SU-DHL-6 (cell line): ENCODE data around the gene CCDC102A.

Experiments
- H2AFZ ChIP-seq: fragments of 200-600 bp; sonication (generic); 2 replicates; pipeline ENCODE4 v1.6.1; 2014; ENCODE audit warnings: low read depth, mild to moderate bottlenecking, moderate library complexity, mixed read lengths, antibody characterized with exemption, low read length; ENCODE audit not compliant: severe bottlenecking
- H3F3A ChIP-seq: fragments of 200-600 bp; shearing (Covaris generic); 2 replicates; pipeline ENCODE4 v1.6.0; 2016; ENCODE audit warnings: antibody characterized with exemption, mild to moderate bottlenecking; ENCODE audit not compliant: insufficient read depth
- H3K27ac ChIP-seq: fragments of 200-600 bp; sonication (generic); 2 replicates; pipeline ENCODE4 v1.5.1; 2016; ENCODE audit warnings: low read depth, mild to moderate bottlenecking, low read length, moderate library complexity, mixed read lengths
- H3K27me3 ChIP-seq: fragments of 200-600 bp; sonication (generic), shearing (Covaris generic); 2 replicates; pipeline ENCODE4 v1.6.0; 2014; ENCODE audit warnings: mild to moderate bottlenecking, low read length
- H3K36me3 ChIP-seq: fragments of 200-600 bp; sonication (generic); 2 replicates; pipeline ENCODE4 v1.6.1; 2014; ENCODE audit warnings: mild to moderate bottlenecking, low read length, mixed read lengths
- H3K4me2 ChIP-seq: fragments of 300-600, 200-600 bp; shearing (Covaris generic), sonication (generic); 2 replicates; pipeline ENCODE4 v1.6.0; 2014; ENCODE audit warnings: low read length, low read depth, mild to moderate bottlenecking; ENCODE audit not compliant: poor library complexity, severe bottlenecking
- H3K4me3 ChIP-seq: fragments of 200-600 bp; sonication (generic); 2 replicates; pipeline ENCODE4 v1.5.1; 2014; ENCODE audit warnings: antibody characterized with exemption, low read length, mild to moderate bottlenecking, mixed read lengths; ENCODE audit not compliant: insufficient read depth, poor library complexity, severe bottlenecking
- H3K79me2 ChIP-seq: fragments of 200-600 bp; sonication (generic); 2 replicates; pipeline ENCODE4 v1.6.1; 2014; ENCODE audit warnings: mild to moderate bottlenecking, low read length, moderate library complexity; ENCODE audit not compliant: insufficient read depth
- H3K9ac ChIP-seq: fragments of 200-600 bp; sonication (generic); 2 replicates; pipeline ENCODE4 v1.7.0; 2014; ENCODE audit warnings: mild to moderate bottlenecking, low read length
- H3K9me2 ChIP-seq: fragments of 200-600 bp; sonication (generic); replicated peaks from 2 replicates; pipeline ENCODE4 v1.6.1; 2014; ENCODE audit warnings: low read length; ENCODE audit not compliant: insufficient read depth
- H3K9me3 ChIP-seq: fragments of 200-600 bp; sonication (generic); 2 replicates; pipeline ENCODE4 v1.6.1; 2014; ENCODE audit warnings: low read length, mixed read lengths; ENCODE audit not compliant: insufficient read depth
- H4K20me1 ChIP-seq: fragments of 200-600 bp; sonication (generic); 2 replicates; pipeline ENCODE4 v1.6.1; 2014; ENCODE audit warnings: low read depth, mild to moderate bottlenecking, antibody characterized with exemption, low read length, moderate library complexity, mixed read lengths
- EZH2phosphoT487 ChIP-seq: fragments of 200-600 bp; sonication (generic), shearing (Covaris generic); conservative IDR thresholded peaks from 2 replicates; pipeline ENCODE4 v1.6.1; 2018; ENCODE audit warnings: mild to moderate bottlenecking, antibody characterized with exemption, low read length, moderate library complexity, mixed read lengths
- TF ChIP-seq, protein P1 (sequence below): fragments of 200-600 bp; sonication (generic); IDR thresholded peaks from one replicate; pipeline ENCODE4 v1.5.1; 2017; ENCODE audit warnings: antibody characterized with exemption, mild to moderate bottlenecking, low read length, moderate library complexity; ENCODE audit not compliant: insufficient read depth, poor library complexity, severe bottlenecking

The CCDC102A gene

GRCh38 chr16:57541754-57542435, 5.5 kb upstream of the CCDC102A start:
- TF ChIP-seq, protein P1, sequence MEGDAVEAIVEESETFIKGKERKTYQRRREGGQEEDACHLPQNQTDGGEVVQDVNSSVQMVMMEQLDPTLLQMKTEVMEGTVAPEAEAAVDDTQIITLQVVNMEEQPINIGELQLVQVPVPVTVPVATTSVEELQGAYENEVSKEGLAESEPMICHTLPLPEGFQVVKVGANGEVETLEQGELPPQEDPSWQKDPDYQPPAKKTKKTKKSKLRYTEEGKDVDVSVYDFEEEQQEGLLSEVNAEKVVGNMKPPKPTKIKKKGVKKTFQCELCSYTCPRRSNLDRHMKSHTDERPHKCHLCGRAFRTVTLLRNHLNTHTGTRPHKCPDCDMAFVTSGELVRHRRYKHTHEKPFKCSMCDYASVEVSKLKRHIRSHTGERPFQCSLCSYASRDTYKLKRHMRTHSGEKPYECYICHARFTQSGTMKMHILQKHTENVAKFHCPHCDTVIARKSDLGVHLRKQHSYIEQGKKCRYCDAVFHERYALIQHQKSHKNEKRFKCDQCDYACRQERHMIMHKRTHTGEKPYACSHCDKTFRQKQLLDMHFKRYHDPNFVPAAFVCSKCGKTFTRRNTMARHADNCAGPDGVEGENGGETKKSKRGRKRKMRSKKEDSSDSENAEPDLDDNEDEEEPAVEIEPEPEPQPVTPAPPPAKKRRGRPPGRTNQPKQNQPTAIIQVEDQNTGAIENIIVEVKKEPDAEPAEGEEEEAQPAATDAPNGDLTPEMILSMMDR: no peak
- TF ChIP-seq EZH2phosphoT487: no peak

GRCh38 chr16:57540906-57541753, 4.8 kb upstream of the CCDC102A start:
- H3K27ac ChIP-seq: no peak overlapping the region
- no peak overlapping the region for H3K9ac ChIP-seq
- no peaks in the 10 kb centered on the region for H3K27me3 ChIP-seq

More at GRCh38 chr16:57541754-57542435, 5.5 kb upstream of the CCDC102A start:
- Histone ChIP-seq H2AFZ (no peak overlapping the region), H3K4me3 (no peak overlapping the region), H4K20me1 (no peaks in the 10 kb centered on the region), H3K9me3 (no peaks in the 10 kb centered on the region), H3K9me2 (no peaks in the 10 kb centered on the region), H3F3A (0 out of 2 replicates have a peak, but pooled peaks cover 5% of the 10 kb centered on the region), H3K4me2 (peak overlapping the region; percentile 27), H3K36me3 (no peaks in the 10 kb centered on the region), H3K27ac (no peak overlapping the region), H3K79me2 (no peaks in the 10 kb centered on the region), H3K27me3 (no peaks in the 10 kb centered on the region), H3K9ac (no peak overlapping the region)

GRCh38 chr16:57540387-57540786, 4.0 kb upstream of the CCDC102A start:
- H3K9me3 ChIP-seq: no peaks in the 10 kb centered on the region
- H3K36me3 ChIP-seq: no peaks in the 10 kb centered on the region
- H3F3A ChIP-seq: 0 out of 2 replicates have a peak, but pooled peaks cover 5% of the 10 kb centered on the region
- no peaks in the 10 kb centered on the region for H3K79me2 ChIP-seq
- no peak overlapping the region for H2AFZ ChIP-seq
- no peak overlapping the region for H3K4me2 ChIP-seq
- no peak overlapping the region for H3K27ac ChIP-seq
- TF ChIP-seq, protein P1: no peak
- TF ChIP-seq EZH2phosphoT487: no peak
- H3K4me3 ChIP-seq: no peak overlapping the region
- H4K20me1 ChIP-seq: no peaks in the 10 kb centered on the region
- no peaks in the 10 kb centered on the region for H3K27me3 ChIP-seq
- H3K9ac ChIP-seq: no peak overlapping the region
- no peaks in the 10 kb centered on the region for H3K9me2 ChIP-seq

More at GRCh38 chr16:57540906-57541753, 4.8 kb upstream of the CCDC102A start:
- H3K36me3 ChIP-seq: no peaks in the 10 kb centered on the region
- no peak overlapping the region for H3K4me2 ChIP-seq
- H4K20me1 ChIP-seq: no peaks in the 10 kb centered on the region
- no peaks in the 10 kb centered on the region for H3K9me3 ChIP-seq
- H3K79me2 ChIP-seq: no peaks in the 10 kb centered on the region
- no peak for TF ChIP-seq EZH2phosphoT487
- TF ChIP-seq, protein P1: no peak
- H3F3A ChIP-seq: 0 out of 2 replicates have a peak, but pooled peaks cover 5% of the 10 kb centered on the region
- no peak overlapping the region for H3K4me3 ChIP-seq
- H3K9me2 ChIP-seq: no peaks in the 10 kb centered on the region
- H2AFZ ChIP-seq: no peak overlapping the region
